Osteoblast (primary cell): ENCODE measurements around the gene DBX1. TPM values are rescaled to one million over a fixed set of nuclear protein-coding genes. Genes with fewer than 3 reads are reported as not detected.
A peak's percentile ranks its signal among the peaks of the same experiment; 100 is the strongest.

Experiments
- DNase-seq: peaks from one replicate; pipeline ENCODE4 v3.0.0; 2011; ENCODE audit warnings: low spot score, mixed read lengths; ENCODE audit not compliant: insufficient read length; ENCODE audit errors: missing footprints
- H2AFZ ChIP-seq: 2 replicates; pipeline ENCODE4 v1.6.0; 2011; ENCODE audit warnings: mild to moderate bottlenecking, low read length
- H3K27ac ChIP-seq: 2 replicates; pipeline ENCODE4 v1.5.1; 2011; ENCODE audit warnings: mild to moderate bottlenecking, low read depth, low read length, moderate library complexity
- H3K27me3 ChIP-seq: 2 replicates; pipeline ENCODE4 v1.6.0; 2012; ENCODE audit warnings: mild to moderate bottlenecking, control low read depth, inconsistent platforms, low read length, moderate library complexity; ENCODE audit not compliant: insufficient read depth
- H3K36me3 ChIP-seq: 2 replicates; pipeline ENCODE4 v1.5.1; 2011; ENCODE audit warnings: mild to moderate bottlenecking, low read length, control low read depth, moderate library complexity; ENCODE audit not compliant: insufficient read depth
- H3K4me1 ChIP-seq: 2 replicates; pipeline ENCODE4 v1.5.1; 2011; ENCODE audit warnings: mild to moderate bottlenecking, low read length, control low read depth, moderate library complexity; ENCODE audit not compliant: insufficient read depth
- H3K4me2 ChIP-seq: 2 replicates; pipeline ENCODE4 v1.6.0; 2011; ENCODE audit warnings: mild to moderate bottlenecking, low read length; ENCODE audit not compliant: insufficient read depth
- H3K4me3 ChIP-seq: fragments of 200-600 bp; sonication (generic); 3 replicates; pipeline ENCODE4 v1.5.1; 2012; ENCODE audit warnings: mild to moderate bottlenecking, low read length, inconsistent platforms; ENCODE audit not compliant: insufficient read depth
- H3K79me2 ChIP-seq: 2 replicates; pipeline ENCODE4 v1.6.0; 2012; ENCODE audit warnings: mild to moderate bottlenecking, low read length, control low read depth, inconsistent platforms; ENCODE audit not compliant: insufficient read depth
- H3K9me3 ChIP-seq: 2 replicates; pipeline ENCODE4 v1.5.1; 2011; ENCODE audit warnings: low read depth, low read length, control low read depth
- H4K20me1 ChIP-seq: 2 replicates; pipeline ENCODE4 v1.6.0; 2012; ENCODE audit warnings: mild to moderate bottlenecking, low read length, control low read depth; ENCODE audit not compliant: insufficient read depth
- CTCF ChIP-seq: IDR thresholded peaks from 2 replicates; pipeline ENCODE4 v1.5.1; 2011; ENCODE audit warnings: mild to moderate bottlenecking, low read depth, low read length, moderate library complexity; ENCODE audit errors: extremely low read depth
- total RNA-seq: library from RNA; depleted of rRNA; stranded (reverse); fragments of >200 nt; gene quantifications from 2 replicates; pipeline ENCODE4 v1.2.3, GENCODE V29; 2012

DBX1 gene
- total RNA-seq, 1 donor: not detected

- Histone ChIP-seq H4K20me1 (no peaks in the 10 kb centered on the region), H3K4me2 (no peak overlapping the region), H3K9me3 (no peaks in the 10 kb centered on the region), H3K27me3 (no peaks in the 10 kb centered on the region), H3K4me3 (no peak overlapping the region), H3K36me3 (no peaks in the 10 kb centered on the region), H3K79me2 (no peaks in the 10 kb centered on the region), H3K27ac (no peak overlapping the region), H2AFZ (no peak overlapping the region), H3K4me1 (peaks cover 7% of the 10 kb centered on the region)
- peak; percentile 88 for TF ChIP-seq CTCF
- peak; percentile 86 for DNase-seq
Observed at GRCh38 chr11:20127671-20128527, 32.4 kb downstream of the DBX1 start.

GRCh38 chr11:20126724-20127123 lies 33.6 kb downstream of the DBX1 start:
- no peak overlapping the region for H2AFZ ChIP-seq
- no peaks in the 10 kb centered on the region for H3K9me3 ChIP-seq
- no peak overlapping the region for H3K4me3 ChIP-seq
- H3K36me3 ChIP-seq: no peaks in the 10 kb centered on the region
- no peak for TF ChIP-seq CTCF
- no peaks in the 10 kb centered on the region for H3K27me3 ChIP-seq
- DNase-seq: no peak
- H3K79me2 ChIP-seq: no peaks in the 10 kb centered on the region
- H3K4me2 ChIP-seq: no peak overlapping the region
- H4K20me1 ChIP-seq: no peaks in the 10 kb centered on the region
- H3K4me1 ChIP-seq: peaks cover 7% of the 10 kb centered on the region
- H3K27ac ChIP-seq: peak overlapping the region; percentile 30

DNA sequence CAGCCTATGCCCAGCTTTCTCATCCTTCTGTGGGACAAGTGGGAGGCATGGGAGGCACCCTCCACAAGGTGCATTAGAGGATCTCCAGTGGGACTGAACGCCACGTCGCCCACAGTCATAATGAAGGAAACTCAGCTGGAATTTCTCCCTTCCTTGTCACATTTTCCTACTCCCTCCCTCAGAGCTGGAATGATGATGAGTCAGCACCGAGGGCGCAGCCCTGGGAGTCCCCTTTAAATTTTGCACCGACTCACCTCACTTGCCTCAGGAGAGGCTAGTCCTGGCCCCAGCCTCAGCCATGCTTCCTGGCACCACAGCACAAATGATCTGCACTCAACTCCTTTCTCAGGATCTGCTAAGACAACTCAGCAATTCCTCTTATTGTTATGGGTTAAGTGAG lies 34.3 kb downstream of the DBX1 start:
- H3K9me3 ChIP-seq: no peaks in the 10 kb centered on the region
- peaks cover 7% of the 10 kb centered on the region for H3K4me1 ChIP-seq
- H4K20me1 ChIP-seq: no peaks in the 10 kb centered on the region
- no peaks in the 10 kb centered on the region for H3K36me3 ChIP-seq
- H3K27me3 ChIP-seq: no peaks in the 10 kb centered on the region
- no peaks in the 10 kb centered on the region for H3K79me2 ChIP-seq
- H3K4me3 ChIP-seq: no peak overlapping the region
- H3K27ac ChIP-seq: peak overlapping the region; percentile 30
- peak; percentile 83 for DNase-seq
- H3K4me2 ChIP-seq: no peak overlapping the region
- no peak overlapping the region for H2AFZ ChIP-seq
- no peak for TF ChIP-seq CTCF

GRCh38 chr11:20122131-20122530 lies 38.1 kb downstream of the DBX1 start:
- Histone ChIP-seq H2AFZ (no peak overlapping the region), H3K9me3 (no peaks in the 10 kb centered on the region), H3K79me2 (no peaks in the 10 kb centered on the region), H3K4me3 (no peak overlapping the region), H3K4me2 (no peak overlapping the region), H3K36me3 (peaks cover 21% of the 10 kb centered on the region), H3K4me1 (peaks cover 10% of the 10 kb centered on the region), H3K27ac (no peak overlapping the region), H4K20me1 (no peaks in the 10 kb centered on the region), H3K27me3 (no peaks in the 10 kb centered on the region)
- TF ChIP-seq CTCF: no peak
- DNase-seq: no peak
